Psoas muscle (tissue), 8 donors: ENCODE data around the gene SH3BGRL2. TPM values are rescaled to one million over a fixed set of nuclear protein-coding genes. Genes with fewer than 3 reads are reported as not detected.

ENCODE experiments used
- ATAC-seq, 4 donors: fragments of 200-7000 bp; cut with Tn5 transposase; one replicate each; pipeline ENCODE4 v1.9.1; 2020; ENCODE audit warnings: moderate library complexity in 3 of 4, mild to moderate bottlenecking in 2 of 4
- DNase-seq, 2 donors: peaks; one replicate each; pipeline ENCODE4 v3.0.0-alpha.2; 2020
- H3K27ac ChIP-seq: fragments of 200-600 bp; one replicate; pipeline ENCODE4 v1.8.0; 2022
- H3K27me3 ChIP-seq, 3 donors: fragments of 200-600 bp in 1 of 3; one replicate each; pipeline versions ENCODE4 v1.6.1 to v1.8.0; 2013 to 2022; ENCODE audit warnings: low read length in 2 of 3, mild to moderate bottlenecking in 2 of 3, moderate library complexity in 1 of 3; ENCODE audit not compliant: insufficient read depth in 3 of 3
- H3K36me3 ChIP-seq, 2 donors: fragments of 200-600 bp in 1 of 2; one replicate each; pipeline versions ENCODE4 v1.6.1 to v1.8.0; 2013 to 2022; ENCODE audit warnings: low read depth in 1 of 2, mild to moderate bottlenecking in 1 of 2, moderate library complexity in 1 of 2; ENCODE audit not compliant: insufficient read depth in 1 of 2
- H3K4me1 ChIP-seq: fragments of 200-600 bp; one replicate; pipeline ENCODE4 v1.8.0; 2022
- H3K4me3 ChIP-seq: fragments of 200-600 bp; one replicate; pipeline ENCODE4 v1.8.0; 2022; ENCODE audit warnings: mild to moderate bottlenecking
- H3K9me3 ChIP-seq: fragments of 200-600 bp; one replicate; pipeline ENCODE4 v1.8.0; 2022
- WGBS, 3 donors: extraction: QIAGEN DNeasy Blood & Tissue Kit; methylation state at CpG; one replicate each; pipeline versions ENCODE4 v1.1.6 to v1.1.7; 2013; 5-methylcytosine and 5-hydroxymethylcytosine counted together
- intact Hi-C, 2 donors: fragments of 100-400 bp; cut with DNase I; formaldehyde crosslinking; loops; one replicate each; pipeline versions ENCODE4 v1.11.0 to v1.14.2; 2022
- polyA plus RNA-seq, 3 donors: library from polyadenylated mRNA; stranded (reverse); fragments of 200-250 nt; gene quantifications; one replicate each; pipeline ENCODE4 v1.2.3, GENCODE V29; 2013
- total RNA-seq, 4 donors: library from RNA; stranded (reverse); fragmentation: NEBNext Ultra II Directional in 2 of 4; extraction: Animal tissue kit (Norgen Biotek cat#: 25700) in 2 of 4; gene quantifications; one replicate each; pipeline versions ENCODE4 v1.2.1 to v1.2.4, GENCODE V29; 2021 to 2023
- TF ChIP-seq, protein P1 (sequence below): fragments of 200-600 bp; IDR thresholded peaks from one replicate; pipeline ENCODE4 v1.8.0; 2022; ENCODE audit warnings: antibody characterized with exemption
- donor health status: healthy with polysubstance abuse.
- donor health status: DM: no; HTN: no; CAD: no; lungs with moderate emphysema.
- donor health status: Bipolar disorder and iron deficiency.
- donor health status: healthy.
- donor health status: DM: yes; HTN: yes; CAD: no.
- donor health status: DM: no; HTN: no; CAD: no.
- donor health status: DM: no; HTN: no; CAD: no.
- donor health status: DM: yes; HTN: yes; CAD: no.

Gene SH3BGRL2
- total and polyA plus RNA-seq, 7 donors, result 3.5 to 9.7 (median 4.3) TPM

DNA sequence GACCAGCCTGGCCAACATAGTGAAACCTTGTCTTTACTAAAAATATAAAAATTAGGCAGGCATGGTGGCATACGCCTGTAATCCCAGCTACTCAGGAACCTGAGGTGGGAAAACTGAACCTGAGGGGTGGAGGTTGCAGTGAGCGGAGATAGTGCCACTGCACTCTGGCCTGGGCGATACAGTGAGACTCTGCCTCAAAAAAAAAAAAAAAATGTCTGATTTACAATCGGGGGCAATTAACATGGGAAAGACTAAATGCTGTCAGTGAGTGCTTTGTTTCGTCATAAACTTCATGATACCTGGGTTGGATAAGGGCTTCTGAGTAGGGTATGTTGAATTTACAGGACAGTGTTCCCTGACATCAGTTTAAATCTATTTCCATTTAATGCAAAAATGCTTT, 8.0 kb upstream of the SH3BGRL2 start:
- TF ChIP-seq, protein P1, sequence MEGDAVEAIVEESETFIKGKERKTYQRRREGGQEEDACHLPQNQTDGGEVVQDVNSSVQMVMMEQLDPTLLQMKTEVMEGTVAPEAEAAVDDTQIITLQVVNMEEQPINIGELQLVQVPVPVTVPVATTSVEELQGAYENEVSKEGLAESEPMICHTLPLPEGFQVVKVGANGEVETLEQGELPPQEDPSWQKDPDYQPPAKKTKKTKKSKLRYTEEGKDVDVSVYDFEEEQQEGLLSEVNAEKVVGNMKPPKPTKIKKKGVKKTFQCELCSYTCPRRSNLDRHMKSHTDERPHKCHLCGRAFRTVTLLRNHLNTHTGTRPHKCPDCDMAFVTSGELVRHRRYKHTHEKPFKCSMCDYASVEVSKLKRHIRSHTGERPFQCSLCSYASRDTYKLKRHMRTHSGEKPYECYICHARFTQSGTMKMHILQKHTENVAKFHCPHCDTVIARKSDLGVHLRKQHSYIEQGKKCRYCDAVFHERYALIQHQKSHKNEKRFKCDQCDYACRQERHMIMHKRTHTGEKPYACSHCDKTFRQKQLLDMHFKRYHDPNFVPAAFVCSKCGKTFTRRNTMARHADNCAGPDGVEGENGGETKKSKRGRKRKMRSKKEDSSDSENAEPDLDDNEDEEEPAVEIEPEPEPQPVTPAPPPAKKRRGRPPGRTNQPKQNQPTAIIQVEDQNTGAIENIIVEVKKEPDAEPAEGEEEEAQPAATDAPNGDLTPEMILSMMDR, result no peak
- no peaks in the 10 kb centered on the region for H3K36me3 ChIP-seq
- ATAC-seq (no peak), DNase-seq (no peak)
- H3K4me1 ChIP-seq, result no peaks in the 10 kb centered on the region
- H3K9me3 ChIP-seq, result no peaks in the 10 kb centered on the region
- intact Hi-C loops, result no loop called here
- 90 to 97% (median 95%) methylated on average over 5 of the region's 5 CpGs for WGBS, 3 donors
- H3K27ac ChIP-seq, result no peak overlapping the region
- no peak overlapping the region for H3K4me3 ChIP-seq
- H3K27me3 ChIP-seq, result no peaks in the 10 kb centered on the region

DNA sequence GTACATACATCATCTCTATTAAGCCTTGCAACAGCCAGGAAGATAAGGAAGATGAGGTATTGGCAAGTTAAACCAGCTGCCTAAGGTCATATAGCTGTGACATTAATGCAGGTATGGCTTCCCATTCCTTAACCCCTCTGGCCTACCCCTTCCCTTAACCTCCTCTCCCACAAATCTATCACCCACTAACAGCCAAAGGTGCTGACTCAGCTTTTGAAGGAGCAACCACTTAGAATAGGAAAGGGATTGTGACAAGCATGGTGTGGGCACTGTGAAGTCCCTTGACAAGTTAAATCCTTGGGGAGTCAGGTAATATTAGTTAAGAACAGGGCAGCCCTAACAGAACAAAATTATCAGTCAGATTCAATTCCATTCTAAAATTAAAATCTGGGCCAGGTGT, 5.4 kb upstream of the SH3BGRL2 start:
- Histone ChIP-seq H3K27ac (no peak overlapping the region), H3K9me3 (peaks cover 3% of the 10 kb centered on the region), H3K4me3 (no peak overlapping the region), H3K36me3 (no peaks in the 10 kb centered on the region), H3K27me3 (no peaks in the 10 kb centered on the region), H3K4me1 (no peaks in the 10 kb centered on the region)
- intact Hi-C loops, result no loop called here
- TF ChIP-seq, protein P1, result no peak
- DNase-seq, result no peak
- no peak for ATAC-seq

DNA sequence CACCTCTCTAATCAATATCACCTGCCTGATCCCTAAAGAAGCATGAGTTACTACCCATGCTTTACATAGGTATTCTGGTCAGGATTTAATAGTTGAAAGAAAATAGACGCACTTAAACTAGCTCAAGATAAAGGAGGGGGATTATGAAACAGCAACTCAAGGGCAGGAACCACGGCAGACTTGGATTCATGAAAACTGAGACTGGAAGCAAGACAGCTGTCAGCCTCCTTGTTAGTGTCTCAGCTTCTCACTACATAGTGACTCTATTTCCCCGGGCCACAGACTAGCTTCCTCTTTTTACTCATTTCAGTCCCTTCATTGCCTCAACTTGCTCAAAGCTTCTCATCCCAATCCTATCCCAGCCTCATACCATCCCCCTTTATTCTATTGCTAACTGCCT, 4.3 kb upstream of the SH3BGRL2 start:
- WGBS, 3 donors, result 63 to 79% (median 67%) methylated on average over 3 of the region's 3 CpGs
- no peak overlapping the region for H3K27ac ChIP-seq
- ATAC-seq (no peak), DNase-seq (no peak)
- TF ChIP-seq, protein P1, result no peak
- H3K9me3 ChIP-seq, result peaks cover 3% of the 10 kb centered on the region
- no peaks in the 10 kb centered on the region for H3K4me1 ChIP-seq
- H3K4me3 ChIP-seq, result no peak overlapping the region
- H3K27me3 ChIP-seq, result no peaks in the 10 kb centered on the region
- intact Hi-C loops, result no loop called here
- H3K36me3 ChIP-seq, result no peaks in the 10 kb centered on the region

DNA sequence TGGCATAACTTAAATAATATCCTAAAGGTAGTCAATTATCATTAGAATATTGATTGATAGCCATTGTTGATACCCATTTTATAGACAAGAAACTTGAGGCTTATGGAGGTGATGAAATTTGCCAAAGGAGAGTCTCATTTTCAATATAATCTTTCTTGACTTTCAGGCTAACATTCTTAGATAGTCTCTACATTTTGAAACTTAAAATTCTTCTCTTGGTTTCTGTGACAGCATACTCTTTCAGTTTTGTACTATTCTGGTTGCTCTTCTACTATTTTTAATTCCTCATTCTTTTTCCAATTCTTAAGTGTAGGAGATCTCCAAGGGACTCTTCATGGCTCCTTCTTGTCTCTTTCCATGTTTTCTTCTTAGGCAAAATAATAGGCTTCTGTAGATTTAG, 3.7 kb upstream of the SH3BGRL2 start:
- ATAC-seq, result no peak

More for the DNA sequence above, 3.7 kb upstream of the SH3BGRL2 start:
- Histone ChIP-seq H3K4me1 (no peaks in the 10 kb centered on the region), H3K27me3 (no peaks in the 10 kb centered on the region), H3K4me3 (no peak overlapping the region), H3K9me3 (peaks cover 3% of the 10 kb centered on the region), H3K27ac (no peak overlapping the region), H3K36me3 (no peaks in the 10 kb centered on the region)
- no peak for DNase-seq
- intact Hi-C loops, result no loop called here
- TF ChIP-seq, protein P1, result no peak
